ENCODE results near the gene NKD1. TPM values are rescaled to one million over a fixed set of nuclear protein-coding genes. Genes with fewer than 3 reads are reported as not detected.

NKD1 gene
- total and polyA plus RNA-seq, 2 of the 8 experiments (the other 6 are each of a cell fraction or from before 2014, with no cell fraction given), result 0.70 to 4.5 TPM

GRCh38 chr16:50562657-50563056, 14.5 kb downstream of the NKD1 start:
- Histone ChIP-seq H3K79me2 (ENCODE audit: control insufficient read depth in 1 of 2, insufficient read depth in 2 of 2, low read length in 2 of 2) (no peaks in the 10 kb centered on the region), H3K23me2 (ENCODE audit: low read depth, low read length) (no peaks in the 10 kb centered on the region), H4K91ac (replicated peaks; ENCODE audit: insufficient read length, low read length) (no peak overlapping the region), H2BK20ac (ENCODE audit: low read length) (no peak overlapping the region), H2BK15ac (ENCODE audit: low read length) (no peak overlapping the region), H3K23ac (ENCODE audit: insufficient read length) (no peak overlapping the region), H2AK5ac (ENCODE audit: low read depth, low read length) (no peak overlapping the region), H3K4me2 (ENCODE audit: insufficient read depth in 1 of 2, low read depth in 2 of 2, low read length in 2 of 2) (no peak overlapping the region), H3K4me3 (ENCODE audit: extremely low read depth in 1 of 4, insufficient read depth in 2 of 4, low read depth in 3 of 4, low read length in 4 of 4) (no peak overlapping the region), H3K18ac (ENCODE audit: extremely low read depth, low read length) (no peak overlapping the region), H3K14ac (ENCODE audit: insufficient read length) (no peak overlapping the region), H2BK120ac (replicated peaks; ENCODE audit: low read depth, low read length) (no peak overlapping the region), H4K5ac (ENCODE audit: insufficient read length, low read depth, low read length) (no peak overlapping the region), H3K9ac (replicated peaks in 1 of 4; ENCODE audit: extremely low read depth in 1 of 4, low read depth in 3 of 4, low read length in 3 of 4) (no peak overlapping the region), H3K4ac (replicated peaks; ENCODE audit: insufficient read length, low read depth, low read length) (no peak overlapping the region), H2BK12ac (ENCODE audit: low read depth, low read length) (no peak overlapping the region), H3K56ac (replicated peaks; ENCODE audit: insufficient read length, low read depth, low read length) (no peak overlapping the region), H3K27me3 (replicated peaks in 1 of 4; ENCODE audit: control insufficient read depth in 3 of 4, extremely low read depth in 1 of 4, insufficient read depth in 3 of 4, low read length in 3 of 4) (no peaks in the 10 kb centered on the region), H3K9me3 (ENCODE audit: insufficient read depth in 2 of 2, low read depth in 1 of 2, low read length in 1 of 2) (no peaks in the 10 kb centered on the region), H4K20me1 (replicated peaks in 1 of 2; ENCODE audit: control insufficient read depth in 1 of 2, insufficient read depth in 2 of 2, low read length in 2 of 2) (no peaks in the 10 kb centered on the region), H3K27ac (ENCODE audit: low read depth, low read length) (no peak overlapping the region), H3K79me1 (ENCODE audit: low read depth, low read length) (no peaks in the 10 kb centered on the region), H3K4me1 (replicated peaks in 1 of 4; ENCODE audit: control insufficient read depth in 3 of 4, insufficient read depth in 4 of 4, low read length in 3 of 4) (no peaks in the 10 kb centered on the region), H3K36me3 (ENCODE audit: control insufficient read depth in 2 of 4, insufficient read depth in 4 of 4, low read length in 3 of 4) (no peaks in the 10 kb centered on the region), H2AFZ (ENCODE audit: low read length) (no peak overlapping the region), H4K8ac (ENCODE audit: extremely low read depth, insufficient read depth, low read length) (no peak overlapping the region), H2BK5ac (ENCODE audit: low read depth, low read length) (no peak overlapping the region)
- DNase-seq (ENCODE audit: low read depth in 1 of 2, low spot score in 2 of 2) (no peak), FAIRE-seq (no peak)
- WGBS, 2 experiments (ENCODE audit: extremely low coverage in 1 of 2, insufficient coverage in 1 of 2, insufficient read length in 1 of 2, insufficient replicate concordance in 2 of 2, low coverage in 1 of 2, low lambda C conversion rate in 2 of 2, missing lambda C conversion rate in 1 of 2), result 100% methylated on average over 4 of the region's 7 CpGs; no CpG with 5 or more reads in 1 of the 2 experiments
- CTCF ChIA-PET (ENCODE audit: partially characterized antibody), result no interaction called here
- POLR2A ChIA-PET (ENCODE audit: partially characterized antibody), result no interaction called here
- TF ChIP-seq TBP (IDR thresholded peaks at IDR 0.05; ENCODE audit: low read depth, low read length) (no peak), GABPA (IDR thresholded peaks at IDR 0.05; ENCODE audit: borderline replicate concordance, insufficient read depth, low read length) (no peak), KDM5A (IDR thresholded peaks at IDR 0.05; ENCODE audit: low read length) (no peak), KDM4A (IDR thresholded peaks at IDR 0.05; ENCODE audit: low read depth, low read length, severe bottlenecking) (no peak), ATF3 (IDR thresholded peaks at IDR 0.05; ENCODE audit: insufficient read depth, low read depth, low read length) (no peak), CTCF (IDR thresholded peaks at IDR 0.05; ENCODE audit: control extremely low read depth in 1 of 3, insufficient read depth in 1 of 3, low read depth in 1 of 3, low read length in 3 of 3) (no peak), KDM1A (IDR thresholded peaks at IDR 0.05; ENCODE audit: borderline replicate concordance, low read length) (no peak), MAX (IDR thresholded peaks at IDR 0.05) (no peak), CHD2 (IDR thresholded peaks at IDR 0.05; ENCODE audit: low read length) (no peak), MAFK (IDR thresholded peaks at IDR 0.05; ENCODE audit: low read depth, low read length) (no peak), EP300 (IDR thresholded peaks at IDR 0.05; ENCODE audit: borderline replicate concordance in 1 of 2, low read depth in 2 of 2, low read length in 2 of 2) (no peak)

Data from H1 (cell line).